ENCODE results near the gene VPS9D1.

The VPS9D1 gene

GRCh38 chr16:89744813-89745212 is 24.1 kb upstream of the VPS9D1 start:
- Histone ChIP-seq H3K4me3 (ENCODE audit: low read depth, low read length) (no peak overlapping the region), H3K9ac (ENCODE audit: low read length) (no peak overlapping the region), H3K4me1 (ENCODE audit: control insufficient read depth, insufficient read depth, low read length) (no peaks in the 10 kb centered on the region), H3K36me3 (ENCODE audit: control insufficient read depth, insufficient read depth, low read length) (peaks cover 94% of the 10 kb centered on the region), H3K27ac (ENCODE audit: low read depth, low read length) (no peak overlapping the region), H3K27me3 (ENCODE audit: control insufficient read depth, insufficient read depth, low read length) (no peaks in the 10 kb centered on the region), H3K9me3 (ENCODE audit: control insufficient read depth, insufficient read depth, low read depth, low read length) (no peaks in the 10 kb centered on the region)

GRCh38 chr16:89742948-89743347 is 22.2 kb upstream of the VPS9D1 start:
- H3K27me3 ChIP-seq (ENCODE audit: control insufficient read depth, insufficient read depth, low read length): no peaks in the 10 kb centered on the region
- peaks cover 94% of the 10 kb centered on the region for H3K36me3 ChIP-seq (ENCODE audit: control insufficient read depth, insufficient read depth, low read length)
- H3K9ac ChIP-seq (ENCODE audit: low read length): no peak overlapping the region
- no peaks in the 10 kb centered on the region for H3K4me1 ChIP-seq (ENCODE audit: control insufficient read depth, insufficient read depth, low read length)
- no peak overlapping the region for H3K4me3 ChIP-seq (ENCODE audit: low read depth, low read length)
- no peak overlapping the region for H3K27ac ChIP-seq (ENCODE audit: low read depth, low read length)
- H3K9me3 ChIP-seq (ENCODE audit: control insufficient read depth, insufficient read depth, low read depth, low read length): no peaks in the 10 kb centered on the region

GRCh38 chr16:89741342-89742014 is 20.8 kb upstream of the VPS9D1 start:
- H3K9me3 ChIP-seq (ENCODE audit: control insufficient read depth, insufficient read depth, low read depth, low read length): no peaks in the 10 kb centered on the region
- no peaks in the 10 kb centered on the region for H3K4me1 ChIP-seq (ENCODE audit: control insufficient read depth, insufficient read depth, low read length)
- peaks cover 94% of the 10 kb centered on the region for H3K36me3 ChIP-seq (ENCODE audit: control insufficient read depth, insufficient read depth, low read length)
- H3K4me3 ChIP-seq (ENCODE audit: low read depth, low read length): no peak overlapping the region
- no peaks in the 10 kb centered on the region for H3K27me3 ChIP-seq (ENCODE audit: control insufficient read depth, insufficient read depth, low read length)
- no peak overlapping the region for H3K9ac ChIP-seq (ENCODE audit: low read length)
- no peak overlapping the region for H3K27ac ChIP-seq (ENCODE audit: low read depth, low read length)

- Histone ChIP-seq H3K27me3 (ENCODE audit: control insufficient read depth, insufficient read depth, low read length) (no peaks in the 10 kb centered on the region), H3K4me3 (ENCODE audit: low read depth, low read length) (no peak overlapping the region), H3K9me3 (ENCODE audit: control insufficient read depth, insufficient read depth, low read depth, low read length) (no peaks in the 10 kb centered on the region), H3K27ac (ENCODE audit: low read depth, low read length) (no peak overlapping the region), H3K9ac (ENCODE audit: low read length) (no peak overlapping the region), H3K36me3 (ENCODE audit: control insufficient read depth, insufficient read depth, low read length) (peaks cover 96% of the 10 kb centered on the region), H3K4me1 (ENCODE audit: control insufficient read depth, insufficient read depth, low read length) (no peaks in the 10 kb centered on the region)
These were observed 18.7 kb upstream of the VPS9D1 start for GRCh38 chr16:89739383-89739782.

GRCh38 chr16:89738538-89739317 is 18.0 kb upstream of the VPS9D1 start:
- no peaks in the 10 kb centered on the region for H3K27me3 ChIP-seq (ENCODE audit: control insufficient read depth, insufficient read depth, low read length)
- H3K4me1 ChIP-seq (ENCODE audit: control insufficient read depth, insufficient read depth, low read length): no peaks in the 10 kb centered on the region
- peaks cover 94% of the 10 kb centered on the region for H3K36me3 ChIP-seq (ENCODE audit: control insufficient read depth, insufficient read depth, low read length)
- H3K4me3 ChIP-seq (ENCODE audit: low read depth, low read length): no peak overlapping the region
- no peaks in the 10 kb centered on the region for H3K9me3 ChIP-seq (ENCODE audit: control insufficient read depth, insufficient read depth, low read depth, low read length)
- no peak overlapping the region for H3K27ac ChIP-seq (ENCODE audit: low read depth, low read length)
- no peak overlapping the region for H3K9ac ChIP-seq (ENCODE audit: low read length)

DNA sequence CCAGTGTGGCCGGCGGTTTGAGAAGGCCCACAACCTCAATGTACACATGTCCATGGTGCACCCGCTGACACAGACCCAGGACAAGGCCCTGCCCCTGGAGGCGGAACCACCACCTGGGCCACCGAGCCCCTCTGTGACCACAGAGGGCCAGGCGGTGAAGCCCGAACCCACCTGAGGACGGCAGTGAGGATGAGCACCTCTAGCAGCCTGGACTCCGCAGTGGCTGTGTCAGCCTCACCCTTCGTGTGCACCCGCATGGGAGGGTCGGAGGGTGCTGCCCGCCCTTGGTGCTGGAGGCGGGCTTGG is 17.3 kb upstream of the VPS9D1 start:
- Histone ChIP-seq H3K36me3 (ENCODE audit: control insufficient read depth, insufficient read depth, low read length) (peaks cover 94% of the 10 kb centered on the region), H3K4me3 (ENCODE audit: low read depth, low read length) (no peak overlapping the region), H3K27me3 (ENCODE audit: control insufficient read depth, insufficient read depth, low read length) (no peaks in the 10 kb centered on the region), H3K9ac (ENCODE audit: low read length) (no peak overlapping the region), H3K27ac (ENCODE audit: low read depth, low read length) (no peak overlapping the region), H3K9me3 (ENCODE audit: control insufficient read depth, insufficient read depth, low read depth, low read length) (no peaks in the 10 kb centered on the region), H3K4me1 (ENCODE audit: control insufficient read depth, insufficient read depth, low read length) (no peaks in the 10 kb centered on the region)

- Histone ChIP-seq H3K27ac (ENCODE audit: low read depth, low read length) (no peak overlapping the region), H3K4me1 (ENCODE audit: control insufficient read depth, insufficient read depth, low read length) (no peaks in the 10 kb centered on the region), H3K4me3 (ENCODE audit: low read depth, low read length) (no peak overlapping the region), H3K36me3 (ENCODE audit: control insufficient read depth, insufficient read depth, low read length) (peaks cover 94% of the 10 kb centered on the region), H3K9ac (ENCODE audit: low read length) (no peak overlapping the region), H3K27me3 (ENCODE audit: control insufficient read depth, insufficient read depth, low read length) (no peaks in the 10 kb centered on the region), H3K9me3 (ENCODE audit: control insufficient read depth, insufficient read depth, low read depth, low read length) (no peaks in the 10 kb centered on the region)
These were observed 16.8 kb upstream of the VPS9D1 start for GRCh38 chr16:89737341-89738071.

DNA sequence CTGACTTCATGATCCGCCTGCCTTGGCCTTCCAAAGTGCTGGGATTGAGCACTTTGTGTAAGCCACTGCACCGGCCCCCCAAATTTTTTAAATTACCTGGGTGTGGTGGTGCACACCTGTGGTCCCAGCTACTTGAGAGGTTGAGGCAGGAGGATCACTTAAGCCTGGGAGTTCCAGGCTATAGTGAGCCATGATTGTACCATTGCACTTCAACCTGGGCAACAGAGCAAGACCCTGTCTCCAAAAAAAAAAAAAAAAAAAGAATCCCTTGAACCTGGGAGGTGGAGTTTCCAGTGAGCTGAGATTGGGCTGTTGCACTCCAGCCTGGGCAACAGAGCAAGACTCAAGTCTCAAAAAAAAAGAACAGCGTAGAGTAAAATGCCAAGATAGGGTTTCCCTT is 15.9 kb upstream of the VPS9D1 start:
- Histone ChIP-seq H3K4me1 (ENCODE audit: control insufficient read depth, insufficient read depth, low read length) (no peaks in the 10 kb centered on the region), H3K9me3 (ENCODE audit: control insufficient read depth, insufficient read depth, low read depth, low read length) (no peaks in the 10 kb centered on the region), H3K27me3 (ENCODE audit: control insufficient read depth, insufficient read depth, low read length) (no peaks in the 10 kb centered on the region), H3K27ac (ENCODE audit: low read depth, low read length) (no peak overlapping the region), H3K4me3 (ENCODE audit: low read depth, low read length) (no peak overlapping the region), H3K36me3 (ENCODE audit: control insufficient read depth, insufficient read depth, low read length) (peaks cover 94% of the 10 kb centered on the region), H3K9ac (ENCODE audit: low read length) (no peak overlapping the region)

GRCh38 chr16:89733792-89734191 is 13.1 kb upstream of the VPS9D1 start:
- Histone ChIP-seq H3K36me3 (ENCODE audit: control insufficient read depth, insufficient read depth, low read length) (peaks cover 80% of the 10 kb centered on the region), H3K4me1 (ENCODE audit: control insufficient read depth, insufficient read depth, low read length) (no peaks in the 10 kb centered on the region; the same call in 1 of the 2 replicates), H3K9me3 (ENCODE audit: control insufficient read depth, insufficient read depth, low read depth, low read length) (no peaks in the 10 kb centered on the region), H3K9ac (ENCODE audit: low read length) (no peak overlapping the region), H3K4me3 (ENCODE audit: low read depth, low read length) (no peak overlapping the region), H3K27ac (ENCODE audit: low read depth, low read length) (no peak overlapping the region), H3K27me3 (ENCODE audit: control insufficient read depth, insufficient read depth, low read length) (no peaks in the 10 kb centered on the region)

DNA sequence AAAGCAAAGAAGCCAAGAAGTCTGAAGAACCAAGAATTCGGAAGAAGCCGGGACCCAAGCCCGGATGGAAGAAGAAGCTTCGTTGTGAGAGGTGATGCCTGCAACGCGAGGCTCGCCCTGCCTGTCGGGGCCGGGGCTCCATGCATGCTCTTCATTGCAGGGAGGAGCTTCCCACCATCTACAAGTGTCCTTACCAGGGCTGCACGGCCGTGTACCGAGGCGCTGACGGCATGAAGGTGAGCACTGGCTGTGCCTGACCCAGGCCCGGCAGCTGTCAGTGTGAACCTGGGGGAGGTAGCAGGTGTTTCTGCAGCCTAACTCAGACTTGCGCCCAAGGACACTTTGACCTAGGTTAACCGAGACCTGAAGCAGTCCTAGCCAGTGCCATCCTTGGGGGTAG is 12.6 kb upstream of the VPS9D1 start:
- H3K36me3 ChIP-seq (ENCODE audit: control insufficient read depth, insufficient read depth, low read length): peaks cover 78% of the 10 kb centered on the region
- no peak overlapping the region for H3K9ac ChIP-seq (ENCODE audit: low read length)
- no peaks in the 10 kb centered on the region for H3K9me3 ChIP-seq (ENCODE audit: control insufficient read depth, insufficient read depth, low read depth, low read length)

GRCh38 chr16:89732918-89733242 is 12.2 kb upstream of the VPS9D1 start:
- no peak overlapping the region for H3K27ac ChIP-seq (ENCODE audit: low read depth, low read length)
- no peaks in the 10 kb centered on the region for H3K27me3 ChIP-seq (ENCODE audit: control insufficient read depth, insufficient read depth, low read length)
- H3K9ac ChIP-seq (ENCODE audit: low read length): no peak overlapping the region
- H3K4me3 ChIP-seq (ENCODE audit: low read depth, low read length): no peak overlapping the region
- peaks cover 74% of the 10 kb centered on the region for H3K36me3 ChIP-seq (ENCODE audit: control insufficient read depth, insufficient read depth, low read length)
- no peaks in the 10 kb centered on the region for H3K9me3 ChIP-seq (ENCODE audit: control insufficient read depth, insufficient read depth, low read depth, low read length)
- no peaks in the 10 kb centered on the region; the same call in 1 of the 2 replicates for H3K4me1 ChIP-seq (ENCODE audit: control insufficient read depth, insufficient read depth, low read length)

More for the DNA sequence above, 12.6 kb upstream of the VPS9D1 start:
- Histone ChIP-seq H3K4me3 (ENCODE audit: low read depth, low read length) (no peak overlapping the region), H3K4me1 (ENCODE audit: control insufficient read depth, insufficient read depth, low read length) (no peaks in the 10 kb centered on the region; the same call in 1 of the 2 replicates), H3K27me3 (ENCODE audit: control insufficient read depth, insufficient read depth, low read length) (no peaks in the 10 kb centered on the region), H3K27ac (ENCODE audit: low read depth, low read length) (no peak overlapping the region)

All from HUES6 (cell line).